ENCODE data around the gene NDUFA13.

The NDUFA13 gene

DNA sequence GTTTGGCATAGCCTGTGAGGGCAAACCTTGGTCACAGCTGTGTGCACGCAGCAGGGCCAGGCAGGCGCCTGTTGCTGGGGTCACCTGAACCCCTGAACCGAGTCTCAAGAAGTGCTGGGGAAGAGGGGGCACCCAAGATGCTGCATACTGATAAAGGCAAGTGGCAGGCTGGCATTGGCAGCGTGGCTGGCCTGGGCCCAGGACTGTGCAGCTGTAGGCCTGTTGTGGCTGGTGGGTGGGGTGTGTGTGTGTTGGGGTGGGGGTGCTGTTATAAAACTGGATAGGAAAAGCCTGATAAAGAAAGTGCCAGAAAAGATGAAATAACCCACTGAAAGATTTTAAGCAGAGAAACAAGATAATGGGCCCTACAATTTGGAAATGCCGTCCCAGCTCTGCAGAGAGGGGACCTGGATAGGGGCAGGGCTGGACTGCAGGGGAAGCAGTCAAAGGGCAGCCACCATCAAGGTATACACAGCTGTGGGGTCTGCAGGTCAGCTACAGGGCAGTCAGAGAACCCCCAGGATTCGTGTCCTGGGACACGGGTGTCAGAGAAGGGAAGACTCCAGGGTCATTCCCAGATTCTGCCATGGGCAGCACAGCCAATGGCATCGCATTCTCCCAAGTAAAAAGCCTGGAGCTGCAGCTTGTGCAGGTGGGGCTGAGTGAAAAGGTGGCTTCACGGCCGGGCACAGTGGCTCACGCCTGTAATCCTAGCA lies 55.2 kb downstream of the NDUFA13 start:
- no peak for DNase-seq (ENCODE audit: low read depth)

DNA sequence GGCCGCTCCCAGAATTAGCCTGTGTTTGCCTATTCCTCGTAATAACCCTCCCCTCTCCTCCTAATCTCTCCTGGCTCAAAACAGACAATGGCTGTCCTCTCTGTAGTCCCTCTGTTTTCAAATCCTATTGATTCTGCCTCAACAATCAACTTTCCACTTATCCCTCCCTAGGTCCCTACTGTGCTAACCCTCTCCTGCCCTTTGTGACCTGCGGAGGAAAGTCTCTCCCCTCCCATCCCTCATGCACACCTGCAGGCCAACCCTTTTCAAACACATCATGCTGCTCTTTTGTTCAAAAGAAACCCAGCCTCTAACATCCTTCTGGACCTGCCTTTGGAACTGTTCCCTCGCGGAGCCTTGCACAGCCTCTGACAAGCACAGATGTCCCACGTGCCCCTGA lies 59.4 kb downstream of the NDUFA13 start:
- DNase-seq (ENCODE audit: low read depth), result no peak

Data from fibroblast of the conjunctiva (primary cell).